SK-N-SH (cell line): Measurements from ENCODE around the gene DIS3L2. TPM values are rescaled to one million over a fixed set of nuclear protein-coding genes. Genes with fewer than 3 reads are reported as not detected.

Source experiments
- CTCF ChIA-PET: fragments of 300-600, 350-600 bp; formaldehyde crosslinking; extraction: SDS; loops from one replicate; lab custom pipeline; 2021; lab: Yijun Ruan, JAX
- POLR2A ChIA-PET: fragments of 350-600 bp; sonication (Branson Sonifier 250); formaldehyde crosslinking; extraction: SDS; loops from one replicate; lab custom pipeline; 2020; ENCODE audit warnings: antibody characterized with exemption, inconsistent platforms; lab: Yijun Ruan, JAX
- DNase-seq: peaks from one replicate; pipeline ENCODE4 v3.0.0; 2012
- H2AFZ ChIP-seq: fragments of 200-600 bp; sonication (generic); 2 replicates; pipeline ENCODE4 v1.8.1; 2016; ENCODE audit warnings: antibody characterized with exemption, mild to moderate bottlenecking, low read depth
- H3F3A ChIP-seq: fragments of 200-600 bp; sonication (generic); replicated peaks from 2 replicates; pipeline ENCODE3; 2016; ENCODE audit warnings: antibody characterized with exemption, mild to moderate bottlenecking; ENCODE audit not compliant: insufficient read depth
- H3K27ac ChIP-seq, 2 experiments: fragments of 200-500 bp in 1 of 2; fragments of 200-600 bp in 1 of 2; sonication (Bioruptor generic) in 1 of 2; sonication (generic), shearing (Covaris generic) in 1 of 2; 2 replicates each; pipeline versions ENCODE4 v1.5.1 to v1.6.1; 2014 to 2016; ENCODE audit warnings: low read depth in 2 of 2, inconsistent platforms in 1 of 2, low read length in 1 of 2, mild to moderate bottlenecking in 1 of 2, mixed read lengths in 1 of 2
- H3K27me3 ChIP-seq: fragments of 200-600 bp; sonication (generic), shearing (Covaris generic); 2 replicates; pipeline ENCODE4 v1.6.1; 2016; ENCODE audit warnings: mixed run types; ENCODE audit not compliant: insufficient read depth
- H3K36me3 ChIP-seq, 2 experiments: fragments of 200-500 bp in 1 of 2; fragments of 200-600 bp in 1 of 2; sonication (Bioruptor generic) in 1 of 2; sonication (generic) in 1 of 2; replicated peaks in 1 of 2; 2 replicates each; pipeline versions ENCODE3 to v1.5.1; 2014 to 2016; ENCODE audit warnings: low read length in 1 of 2, mild to moderate bottlenecking in 1 of 2; ENCODE audit not compliant: insufficient read depth in 2 of 2, control insufficient read depth in 1 of 2
- H3K4me1 ChIP-seq, 2 experiments: fragments of 200-500 bp in 1 of 2; fragments of 200-600 bp in 1 of 2; sonication (Bioruptor generic) in 1 of 2; sonication (generic), shearing (Covaris generic) in 1 of 2; 2 replicates each; pipeline versions ENCODE4 v1.5.1 to v1.6.1; 2014 to 2016; ENCODE audit warnings: low read depth in 1 of 2, low read length in 1 of 2, mixed run types in 1 of 2; ENCODE audit not compliant: insufficient read depth in 2 of 2, control insufficient read depth in 1 of 2
- H3K4me2 ChIP-seq: fragments of 200-600 bp; sonication (generic), shearing (Covaris generic); 2 replicates; pipeline ENCODE4 v1.6.1; 2017; ENCODE audit warnings: mixed run types
- H3K4me3 ChIP-seq, 2 experiments: fragments of 200-500 bp in 1 of 2; fragments of 200-600 bp in 1 of 2; sonication (Bioruptor generic) in 1 of 2; sonication (generic), shearing (Covaris generic) in 1 of 2; 2 replicates each; pipeline versions ENCODE4 v1.5.1 to v1.8.1; 2014 to 2016; ENCODE audit warnings: low read depth in 2 of 2, inconsistent platforms in 1 of 2, low read length in 1 of 2, mild to moderate bottlenecking in 1 of 2, mixed read lengths in 1 of 2, moderate library complexity in 1 of 2
- H3K79me2 ChIP-seq: fragments of 200-600 bp; sonication (generic); 2 replicates; pipeline ENCODE4 v1.8.1; 2017; ENCODE audit warnings: mild to moderate bottlenecking; ENCODE audit not compliant: insufficient read depth
- H3K9ac ChIP-seq: fragments of 200-600 bp; sonication (generic); 2 replicates; pipeline ENCODE4 v1.6.1; 2017; ENCODE audit warnings: mixed run types
- H3K9me2 ChIP-seq: fragments of 200-600 bp; sonication (generic); 2 replicates; pipeline ENCODE4 v1.6.1; 2017; ENCODE audit warnings: mixed run types
- H3K9me3 ChIP-seq: fragments of 200-600 bp; sonication (generic); 2 replicates; pipeline ENCODE4 v1.6.1; 2017; ENCODE audit warnings: mixed run types, mild to moderate bottlenecking, moderate library complexity
- H4K20me1 ChIP-seq: fragments of 200-600 bp; sonication (generic); 2 replicates; pipeline ENCODE4 v1.6.1; 2017; ENCODE audit warnings: mild to moderate bottlenecking, mixed run types; ENCODE audit not compliant: insufficient read depth
- ELF1 ChIP-seq: IDR thresholded peaks from 2 replicates; pipeline ENCODE4 v1.4.0; 2012
- EZH2phosphoT487 ChIP-seq: fragments of 200-600 bp; sonication (generic); IDR thresholded peaks from 2 replicates; pipeline ENCODE4 v1.6.1; 2017; ENCODE audit warnings: low read depth, mixed run types, mild to moderate bottlenecking, antibody characterized with exemption, moderate library complexity, borderline replicate concordance
- FOSL2 ChIP-seq: IDR thresholded peaks from 2 replicates; pipeline ENCODE4 v1.4.0; 2012; ENCODE audit warnings: low read depth, mild to moderate bottlenecking, moderate library complexity, borderline replicate concordance
- GATA2 ChIP-seq: sonication (generic); formaldehyde crosslinking; IDR thresholded peaks from 2 replicates; pipeline ENCODE4 v1.5.0; 2020; ENCODE audit warnings: mild to moderate bottlenecking, missing genetic modification reagents
- MEF2A ChIP-seq: IDR thresholded peaks from 2 replicates; pipeline ENCODE4 v1.4.0; 2012; ENCODE audit warnings: low read depth, borderline replicate concordance
- NFIC ChIP-seq: IDR thresholded peaks from 2 replicates; pipeline ENCODE4 v1.4.0; 2012; ENCODE audit warnings: borderline replicate concordance
- NRF1 ChIP-seq: IDR thresholded peaks from 2 replicates; pipeline ENCODE4 v1.6.1; 2012; ENCODE audit warnings: low read depth, mild to moderate bottlenecking, low read length
- POLR2AphosphoS5 ChIP-seq: IDR thresholded peaks from 2 replicates; pipeline ENCODE4 v1.6.1; 2012; ENCODE audit warnings: low read depth, low read length
- RFX5 ChIP-seq: IDR thresholded peaks from 2 replicates; pipeline ENCODE4 v1.6.1; 2012; ENCODE audit warnings: mild to moderate bottlenecking, improper control_type of control experiment, low read length
- SMC3 ChIP-seq: IDR thresholded peaks from 2 replicates; pipeline ENCODE4 v1.6.1; 2012; ENCODE audit warnings: low read depth, low read length, improper control_type of control experiment
- WGBS: methylation state at CpG from one replicate; pipeline ENCODE4 v1.1.6; 2017; ENCODE audit warnings: low lambda C conversion rate; 5-methylcytosine and 5-hydroxymethylcytosine counted together
- polyA plus RNA-seq, 3 experiments: library from polyadenylated mRNA; depleted of rRNA; stranded (reverse); fragments of >200 nt; gene quantifications; 2 replicates each; pipeline ENCODE4 v1.2.3, GENCODE V29; 2012
- TF ChIP-seq, protein P1 (sequence below): IDR thresholded peaks from 2 replicates; pipeline ENCODE4 v1.4.0; 2012; ENCODE audit warnings: low read depth
- TF ChIP-seq, protein P2 (sequence below): fragments of 150-350 bp; IDR thresholded peaks from 2 replicates; pipeline ENCODE4 v1.6.1; 2017; ENCODE audit warnings: antibody characterized with exemption, low read length, low read depth, borderline replicate concordance

Gene DIS3L2
- polyA plus RNA-seq, 1 of the 3 experiments (the other 2 are of a cell fraction) = 17.9 TPM

- WGBS = 95% methylated on average over 5 of the region's 5 CpGs
- no peaks in the 10 kb centered on the region for H4K20me1 ChIP-seq
- CTCF ChIA-PET = interaction anchor here (0.9 to 1.2 kb wide), 3 partner anchors 21 to 374 kb away, joined by 3 to 4 read pairs (median 3); no protein-coding TSS in a partner anchor
These were observed 337.6 kb downstream of the DIS3L2 start for GRCh38 chr2:232299084-232299483.

GRCh38 chr2:232299927-232300674, 338.6 kb downstream of the DIS3L2 start:
- no peaks in the 10 kb centered on the region for H3K9me2 ChIP-seq
- CTCF ChIA-PET = no interaction called here
- no peaks in the 10 kb centered on the region for H3K4me1 ChIP-seq
- H3K9ac ChIP-seq = no peak overlapping the region
- no peak overlapping the region for H2AFZ ChIP-seq
- no peaks in the 10 kb centered on the region for H3K9me3 ChIP-seq
- no peak overlapping the region for H3K4me3 ChIP-seq
- DNase-seq = no peak
- H3K27me3 ChIP-seq = no peaks in the 10 kb centered on the region
- WGBS = 93% methylated on average over 6 of the region's 6 CpGs
- no peak overlapping the region for H3K4me2 ChIP-seq
- H3K79me2 ChIP-seq = no peaks in the 10 kb centered on the region
- H4K20me1 ChIP-seq = no peaks in the 10 kb centered on the region
- H3F3A ChIP-seq = no peaks in the 10 kb centered on the region
- TF ChIP-seq FOSL2 = no peak
- TF ChIP-seq, protein P1, sequence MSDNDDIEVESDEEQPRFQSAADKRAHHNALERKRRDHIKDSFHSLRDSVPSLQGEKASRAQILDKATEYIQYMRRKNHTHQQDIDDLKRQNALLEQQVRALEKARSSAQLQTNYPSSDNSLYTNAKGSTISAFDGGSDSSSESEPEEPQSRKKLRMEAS = no peak
- no peak for TF ChIP-seq EZH2phosphoT487
- no peak for TF ChIP-seq ELF1
- POLR2A ChIA-PET = no interaction called here
- H3K27ac ChIP-seq = no peak overlapping the region
- peaks cover 2 to 9% of the 10 kb centered on the region in 2 experiments for H3K36me3 ChIP-seq

More at GRCh38 chr2:232299084-232299483, 337.6 kb downstream of the DIS3L2 start:
- POLR2A ChIA-PET = no interaction called here
- H3K4me1 ChIP-seq = no peaks in the 10 kb centered on the region
- no peaks in the 10 kb centered on the region for H3K9me2 ChIP-seq
- no peak overlapping the region for H2AFZ ChIP-seq
- no peak overlapping the region for H3K4me3 ChIP-seq
- DNase-seq = no peak
- no peaks in the 10 kb centered on the region for H3K27me3 ChIP-seq
- no peak overlapping the region for H3K9ac ChIP-seq
- H3K27ac ChIP-seq = no peak overlapping the region
- no peaks in the 10 kb centered on the region for H3K79me2 ChIP-seq
- TF ChIP-seq EZH2phosphoT487 (no peak), MEF2A (no peak), NFIC (no peak), GATA2 (CRISPR knock-in tag) (no peak), RFX5 (no peak), POLR2AphosphoS5 (no peak), SMC3 (no peak), NRF1 (no peak)
- TF ChIP-seq, protein P2, sequence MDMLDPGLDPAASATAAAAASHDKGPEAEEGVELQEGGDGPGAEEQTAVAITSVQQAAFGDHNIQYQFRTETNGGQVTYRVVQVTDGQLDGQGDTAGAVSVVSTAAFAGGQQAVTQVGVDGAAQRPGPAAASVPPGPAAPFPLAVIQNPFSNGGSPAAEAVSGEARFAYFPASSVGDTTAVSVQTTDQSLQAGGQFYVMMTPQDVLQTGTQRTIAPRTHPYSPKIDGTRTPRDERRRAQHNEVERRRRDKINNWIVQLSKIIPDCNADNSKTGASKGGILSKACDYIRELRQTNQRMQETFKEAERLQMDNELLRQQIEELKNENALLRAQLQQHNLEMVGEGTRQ = no peak
- TF ChIP-seq, all 33 proteins: peak for 0
- H3K36me3 ChIP-seq = peaks cover 0 to 12% of the 10 kb centered on the region in 2 experiments
- no peaks in the 10 kb centered on the region for H3K9me3 ChIP-seq
- H3F3A ChIP-seq = no peaks in the 10 kb centered on the region
- H3K4me2 ChIP-seq = no peak overlapping the region
